Measurements from ENCODE around the gene THAP7.
"Not testable (repeated sequence)": the region's sequence is repeated elsewhere in the genome, so short reads cannot be mapped to it uniquely, and the experiment has no call there.

Gene THAP7

GRCh38 chr22:21012446-21013407 is 10.8 kb upstream of the THAP7 start:
- no peak for DNase-seq (ENCODE audit: low read depth)

GRCh38 chr22:21010426-21011113 is 8.7 kb upstream of the THAP7 start:
- no peak for DNase-seq (ENCODE audit: low read depth)

GRCh38 chr22:21009638-21010425 is 7.9 kb upstream of the THAP7 start:
- DNase-seq (ENCODE audit: low read depth): no peak

GRCh38 chr22:21009208-21009607 is 7.3 kb upstream of the THAP7 start:
- DNase-seq (ENCODE audit: low read depth): not testable (repeated sequence)

- DNase-seq (ENCODE audit: low read depth): no peak
Observed at GRCh38 chr22:21003782-21004181, 1.9 kb upstream of the THAP7 start.

GRCh38 chr22:21000987-21001600 is 824 bp downstream of the THAP7 start:
- DNase-seq (ENCODE audit: low read depth): no peak

GRCh38 chr22:21000207-21000986 is 1.5 kb downstream of the THAP7 start:
- DNase-seq (ENCODE audit: low read depth): no peak

- no peak for DNase-seq (ENCODE audit: low read depth)
Observed at GRCh38 chr22:20999350-21000206, 2.3 kb downstream of the THAP7 start.

GRCh38 chr22:20998411-20999336 is 3.2 kb downstream of the THAP7 start:
- DNase-seq (ENCODE audit: low read depth): no peak

- no peak for DNase-seq (ENCODE audit: low read depth)
Observed at GRCh38 chr22:20997536-20998257, 4.2 kb downstream of the THAP7 start.

- DNase-seq (ENCODE audit: low read depth): no peak
Observed at GRCh38 chr22:20996598-20997535, 5.1 kb downstream of the THAP7 start.

GRCh38 chr22:20996031-20996410 is 5.9 kb downstream of the THAP7 start:
- no peak for DNase-seq (ENCODE audit: low read depth)

- DNase-seq (ENCODE audit: low read depth): no peak
Observed at GRCh38 chr22:20995329-20996030, 6.4 kb downstream of the THAP7 start.

- no peak for DNase-seq (ENCODE audit: low read depth)
Observed at GRCh38 chr22:20994902-20995241, 7.0 kb downstream of the THAP7 start.

GRCh38 chr22:20994128-20994901 is 7.6 kb downstream of the THAP7 start:
- DNase-seq (ENCODE audit: low read depth): no peak
